Panc1 (cell line): Measurements from ENCODE around the gene CDC42. TPM values are rescaled to one million over a fixed set of nuclear protein-coding genes. Genes with fewer than 3 reads are reported as not detected.

Source experiments
- ATAC-seq: fragments of 200-7000 bp; cut with Tn5 transposase; 2 replicates; pipeline ENCODE4 v1.9.1; 2020; ENCODE audit warnings: mild to moderate bottlenecking, moderate library complexity
- BruUV-seq: library from RNA; stranded (reverse); fragments of 400-500 nt; replicated peaks from 2 replicates; lab custom pipeline; 2021; lab: Mats Ljungman, UMichigan
- CTCF ChIA-PET: fragments of 300-600 bp; sonication (Branson Sonifier 250); formaldehyde crosslinking; loops from one replicate; lab custom pipeline; 2022; ENCODE audit warnings: antibody characterized with exemption; lab: Charles Lee
- POLR2A ChIA-PET: fragments of 300-600 bp; sonication (Branson Sonifier 250); formaldehyde crosslinking; loops from one replicate; lab custom pipeline; 2022; ENCODE audit warnings: antibody characterized with exemption; lab: Charles Lee
- DNase-seq: peaks from one replicate; pipeline ENCODE4 v3.0.0-alpha.2; 2010; ENCODE audit warnings: low read depth, low spot score
- H3K27ac ChIP-seq: 2 replicates; pipeline ENCODE4 v1.5.1; 2011; ENCODE audit warnings: mild to moderate bottlenecking, low read length, inconsistent platforms
- H3K27me3 ChIP-seq: fragments of 200-500 bp; sonication (Bioruptor generic); 2 replicates; pipeline ENCODE4 v1.6.0; 2014; ENCODE audit warnings: low read length, inconsistent platforms; ENCODE audit not compliant: control insufficient read depth, insufficient read depth
- H3K36me3 ChIP-seq: fragments of 200-500 bp; sonication (Bioruptor generic); 2 replicates; pipeline ENCODE4 v1.5.1; 2014; ENCODE audit warnings: inconsistent platforms, mild to moderate bottlenecking, low read length, moderate library complexity; ENCODE audit not compliant: control insufficient read depth, insufficient read depth
- H3K4me1 ChIP-seq: 2 replicates; pipeline ENCODE4 v1.5.1; 2011; ENCODE audit warnings: inconsistent platforms, mild to moderate bottlenecking, low read length, moderate library complexity; ENCODE audit not compliant: control insufficient read depth, insufficient read depth
- H3K4me3 ChIP-seq, 2 experiments: 2 replicates each; pipeline ENCODE4 v1.5.1; 2011 to 2012; ENCODE audit warnings: low read depth in 2 of 2, low read length in 2 of 2, mild to moderate bottlenecking in 2 of 2, inconsistent platforms in 1 of 2, moderate library complexity in 1 of 2
- H3K9me3 ChIP-seq: fragments of 200-500 bp; sonication (Bioruptor generic); 2 replicates; pipeline ENCODE4 v1.5.1; 2014; ENCODE audit warnings: low read depth, mild to moderate bottlenecking, inconsistent platforms, low read length, moderate library complexity; ENCODE audit not compliant: control insufficient read depth, insufficient read depth
- POLR2AphosphoS5 ChIP-seq: IDR thresholded peaks from 2 replicates; pipeline ENCODE4 v1.6.1; 2012; ENCODE audit warnings: mild to moderate bottlenecking, low read depth, low read length, moderate library complexity
- SIN3A ChIP-seq: IDR thresholded peaks from 2 replicates; pipeline ENCODE4 v1.6.1; 2012; ENCODE audit warnings: low read depth, mild to moderate bottlenecking, low read length, moderate library complexity, borderline replicate concordance; ENCODE audit not compliant: insufficient read depth
- TCF7L2 ChIP-seq: IDR thresholded peaks from 2 replicates; pipeline ENCODE4 v1.6.1; 2011; ENCODE audit warnings: mild to moderate bottlenecking, low read depth, low read length, inconsistent platforms
- in situ Hi-C: cut with HindIII; loops from 2 replicates; pipeline ENCODE4 v1.10.0; 2016; ENCODE audit warnings: low sequenced_read_pairs, low pct_unique_long_range_greater_than_20kb
- intact Hi-C: fragments of 100-400 bp; cut with micrococcal nuclease; formaldehyde crosslinking; loops from one replicate; pipeline ENCODE4 v1.10.0; 2022; ENCODE audit not compliant: unreplicated experiment
- total RNA-seq: library from RNA; stranded (reverse); gene quantifications from one replicate; pipeline ENCODE4 v1.2.1, GENCODE V29; 2021; ENCODE audit not compliant: unreplicated experiment
- TF ChIP-seq, protein P1 (sequence below), 2 experiments: IDR thresholded peaks; 2 replicates each; pipeline ENCODE4 v1.6.1; 2011 to 2012; ENCODE audit warnings: low read depth in 2 of 2, control low read depth in 1 of 2, low read length in 1 of 2, mild to moderate bottlenecking in 1 of 2, moderate library complexity in 1 of 2; ENCODE audit not compliant: insufficient read depth in 1 of 2
- TF ChIP-seq, protein P2 (sequence below): fragments of 450-650 bp; IDR thresholded peaks from 2 replicates; pipeline ENCODE4 v1.5.1; 2017; ENCODE audit warnings: mild to moderate bottlenecking

The CDC42 gene
- total RNA-seq, 1 experiment from 2014 or later = 240 TPM

DNA sequence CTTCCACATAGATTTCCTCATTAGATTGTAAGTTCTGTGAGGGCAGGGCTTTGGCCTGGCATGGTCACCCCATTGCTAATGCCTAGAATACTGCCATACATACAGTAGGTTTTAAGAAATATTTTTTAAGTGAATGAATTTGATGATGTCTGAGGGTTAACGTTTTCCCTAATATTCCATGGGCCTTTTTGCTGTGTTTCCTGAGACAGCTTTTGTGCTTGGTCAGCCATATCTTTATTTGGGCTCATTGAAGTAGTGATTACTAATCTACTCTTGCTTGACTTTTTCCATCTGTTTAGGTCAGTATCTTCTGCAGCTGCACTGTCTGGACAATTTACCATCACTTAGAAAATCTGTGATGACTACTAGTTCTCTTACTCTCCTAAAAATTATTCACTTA is 3.5 kb downstream of the CDC42 start:
- Histone ChIP-seq H3K27me3 (no peaks in the 10 kb centered on the region), H3K27ac (no peak overlapping the region), H3K4me1 (peaks cover 26% of the 10 kb centered on the region), H3K9me3 (no peaks in the 10 kb centered on the region), H3K36me3 (peaks cover 4% of the 10 kb centered on the region; the same call in 1 of the 2 replicates), H3K4me3 (no peak overlapping the region)
- ChIA-PET POLR2A (no interaction called here), CTCF (no interaction called here)
- intact Hi-C loops = no loop called here
- in situ Hi-C loops = no loop called here
- TF ChIP-seq, protein P1, sequence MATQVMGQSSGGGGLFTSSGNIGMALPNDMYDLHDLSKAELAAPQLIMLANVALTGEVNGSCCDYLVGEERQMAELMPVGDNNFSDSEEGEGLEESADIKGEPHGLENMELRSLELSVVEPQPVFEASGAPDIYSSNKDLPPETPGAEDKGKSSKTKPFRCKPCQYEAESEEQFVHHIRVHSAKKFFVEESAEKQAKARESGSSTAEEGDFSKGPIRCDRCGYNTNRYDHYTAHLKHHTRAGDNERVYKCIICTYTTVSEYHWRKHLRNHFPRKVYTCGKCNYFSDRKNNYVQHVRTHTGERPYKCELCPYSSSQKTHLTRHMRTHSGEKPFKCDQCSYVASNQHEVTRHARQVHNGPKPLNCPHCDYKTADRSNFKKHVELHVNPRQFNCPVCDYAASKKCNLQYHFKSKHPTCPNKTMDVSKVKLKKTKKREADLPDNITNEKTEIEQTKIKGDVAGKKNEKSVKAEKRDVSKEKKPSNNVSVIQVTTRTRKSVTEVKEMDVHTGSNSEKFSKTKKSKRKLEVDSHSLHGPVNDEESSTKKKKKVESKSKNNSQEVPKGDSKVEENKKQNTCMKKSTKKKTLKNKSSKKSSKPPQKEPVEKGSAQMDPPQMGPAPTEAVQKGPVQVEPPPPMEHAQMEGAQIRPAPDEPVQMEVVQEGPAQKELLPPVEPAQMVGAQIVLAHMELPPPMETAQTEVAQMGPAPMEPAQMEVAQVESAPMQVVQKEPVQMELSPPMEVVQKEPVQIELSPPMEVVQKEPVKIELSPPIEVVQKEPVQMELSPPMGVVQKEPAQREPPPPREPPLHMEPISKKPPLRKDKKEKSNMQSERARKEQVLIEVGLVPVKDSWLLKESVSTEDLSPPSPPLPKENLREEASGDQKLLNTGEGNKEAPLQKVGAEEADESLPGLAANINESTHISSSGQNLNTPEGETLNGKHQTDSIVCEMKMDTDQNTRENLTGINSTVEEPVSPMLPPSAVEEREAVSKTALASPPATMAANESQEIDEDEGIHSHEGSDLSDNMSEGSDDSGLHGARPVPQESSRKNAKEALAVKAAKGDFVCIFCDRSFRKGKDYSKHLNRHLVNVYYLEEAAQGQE (IDR thresholded peaks at IDR 0.05; ENCODE audit: insufficient read depth in 1 of 2, low read depth in 2 of 2, low read length in 1 of 2) = no peak
- TF ChIP-seq, protein P2, sequence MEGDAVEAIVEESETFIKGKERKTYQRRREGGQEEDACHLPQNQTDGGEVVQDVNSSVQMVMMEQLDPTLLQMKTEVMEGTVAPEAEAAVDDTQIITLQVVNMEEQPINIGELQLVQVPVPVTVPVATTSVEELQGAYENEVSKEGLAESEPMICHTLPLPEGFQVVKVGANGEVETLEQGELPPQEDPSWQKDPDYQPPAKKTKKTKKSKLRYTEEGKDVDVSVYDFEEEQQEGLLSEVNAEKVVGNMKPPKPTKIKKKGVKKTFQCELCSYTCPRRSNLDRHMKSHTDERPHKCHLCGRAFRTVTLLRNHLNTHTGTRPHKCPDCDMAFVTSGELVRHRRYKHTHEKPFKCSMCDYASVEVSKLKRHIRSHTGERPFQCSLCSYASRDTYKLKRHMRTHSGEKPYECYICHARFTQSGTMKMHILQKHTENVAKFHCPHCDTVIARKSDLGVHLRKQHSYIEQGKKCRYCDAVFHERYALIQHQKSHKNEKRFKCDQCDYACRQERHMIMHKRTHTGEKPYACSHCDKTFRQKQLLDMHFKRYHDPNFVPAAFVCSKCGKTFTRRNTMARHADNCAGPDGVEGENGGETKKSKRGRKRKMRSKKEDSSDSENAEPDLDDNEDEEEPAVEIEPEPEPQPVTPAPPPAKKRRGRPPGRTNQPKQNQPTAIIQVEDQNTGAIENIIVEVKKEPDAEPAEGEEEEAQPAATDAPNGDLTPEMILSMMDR = no peak
- TF ChIP-seq SIN3A (no peak), POLR2AphosphoS5 (no peak), TCF7L2 (no peak)
- no TSS peak for BruUV-seq
- no peak for ATAC-seq
- DNase-seq = no peak

GRCh38 chr1:22056936-22057335 is 4.4 kb downstream of the CDC42 start:
- in situ Hi-C loops = no loop called here
- Histone ChIP-seq H3K27me3 (no peaks in the 10 kb centered on the region), H3K9me3 (no peaks in the 10 kb centered on the region), H3K4me3 (no peak overlapping the region), H3K27ac (no peak overlapping the region), H3K36me3 (peaks cover 4% of the 10 kb centered on the region; the same call in 1 of the 2 replicates), H3K4me1 (peaks cover 26% of the 10 kb centered on the region)
- BruUV-seq = no TSS peak
- ChIA-PET CTCF (interaction anchor here (0.6 kb wide), 1 partner anchor 16 kb away, joined by 3 read pairs; no protein-coding TSS in a partner anchor), POLR2A (no interaction called here)
- TF ChIP-seq POLR2AphosphoS5 (no peak), TCF7L2 (no peak), SIN3A (no peak)
- TF ChIP-seq, protein P2 = no peak
- TF ChIP-seq, protein P1 (IDR thresholded peaks at IDR 0.05; ENCODE audit: insufficient read depth in 1 of 2, low read depth in 2 of 2, low read length in 1 of 2) = no peak
- ATAC-seq = no peak
- DNase-seq = no peak
- intact Hi-C loops = no loop called here
